ENCODE results near the gene RXRG.

Gene RXRG

DNA sequence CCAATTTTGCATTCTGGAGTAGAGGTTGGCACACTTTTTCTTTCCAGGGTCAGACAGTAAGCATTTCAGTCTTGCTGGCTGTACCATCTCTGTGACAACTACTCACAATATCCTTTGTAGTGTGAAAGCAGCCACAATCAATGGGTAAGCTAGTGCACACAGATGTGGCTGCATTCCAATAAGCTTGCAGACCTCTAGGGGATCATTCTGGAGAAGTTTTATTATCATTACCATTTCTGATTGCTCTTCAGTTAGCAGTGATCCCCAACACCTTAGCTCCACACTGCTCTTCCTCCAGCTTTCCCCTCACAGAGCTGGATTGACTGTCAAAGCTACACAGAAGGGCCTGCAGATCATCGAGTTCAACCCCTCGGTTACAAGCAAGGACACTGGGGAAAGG lies 9.1 kb downstream of the RXRG start:
- H3K27ac Mint-ChIP-seq, result no peak overlapping the region
- no peaks in the 10 kb centered on the region for H3K36me3 Mint-ChIP-seq
- no peak overlapping the region for H3K4me3 Mint-ChIP-seq
- DNase-seq (ENCODE audit: low spot score in 2 of 2), result no peak
- no peaks in the 10 kb centered on the region for H3K9me3 Mint-ChIP-seq
- no peak for ATAC-seq
- peaks cover 4% of the 10 kb centered on the region for H3K4me1 Mint-ChIP-seq

GRCh38 chr1:165434281-165434680 lies 10.6 kb downstream of the RXRG start:
- no peaks in the 10 kb centered on the region for H3K9me3 Mint-ChIP-seq
- H3K27ac Mint-ChIP-seq, result no peak overlapping the region
- H3K36me3 Mint-ChIP-seq, result no peaks in the 10 kb centered on the region
- no peak overlapping the region for H3K4me3 Mint-ChIP-seq
- H3K4me1 Mint-ChIP-seq, result peaks cover 7% of the 10 kb centered on the region
- ATAC-seq (no peak), DNase-seq (ENCODE audit: low spot score in 2 of 2) (no peak)

- no peak overlapping the region for H3K4me3 Mint-ChIP-seq
- peak; percentile 61 for ATAC-seq
- peaks cover 7% of the 10 kb centered on the region for H3K4me1 Mint-ChIP-seq
- DNase-seq (ENCODE audit: low spot score in 2 of 2), result no peak
- no peaks in the 10 kb centered on the region for H3K36me3 Mint-ChIP-seq
- no peaks in the 10 kb centered on the region for H3K9me3 Mint-ChIP-seq
- no peak overlapping the region for H3K27ac Mint-ChIP-seq
Observed at GRCh38 chr1:165431079-165431478, 13.8 kb downstream of the RXRG start.

DNA sequence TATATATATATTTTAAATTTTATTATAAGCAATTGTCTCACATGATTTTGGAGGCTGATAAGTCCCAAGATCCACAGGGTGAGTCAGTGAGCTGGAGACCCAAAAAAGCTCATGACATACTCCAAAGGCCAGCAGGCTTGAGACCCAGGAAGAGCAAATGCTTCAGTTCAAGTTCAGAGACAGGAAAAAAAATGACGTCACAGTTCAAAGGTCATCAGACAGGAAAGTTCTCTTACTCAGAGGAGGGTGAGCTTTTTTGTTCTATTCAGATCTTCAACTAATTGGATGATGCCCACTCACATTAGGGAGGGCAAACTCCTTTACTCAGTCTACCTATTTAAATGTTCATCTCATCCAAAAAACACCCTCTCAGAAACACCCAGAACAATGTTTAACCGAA lies 18.2 kb downstream of the RXRG start:
- no peak overlapping the region for H3K27ac Mint-ChIP-seq
- H3K4me1 Mint-ChIP-seq, result peaks cover 24% of the 10 kb centered on the region

GRCh38 chr1:165425621-165426020 lies 19.3 kb downstream of the RXRG start:
- Mint-ChIP-seq H3K27ac (no peak overlapping the region), H3K4me1 (peaks cover 18% of the 10 kb centered on the region), H3K4me3 (no peak overlapping the region), H3K36me3 (no peaks in the 10 kb centered on the region), H3K9me3 (no peaks in the 10 kb centered on the region)
- ATAC-seq (no peak), DNase-seq (ENCODE audit: low spot score in 2 of 2) (no peak)

More for the DNA sequence above, 18.2 kb downstream of the RXRG start:
- no peaks in the 10 kb centered on the region for H3K9me3 Mint-ChIP-seq
- no peaks in the 10 kb centered on the region for H3K36me3 Mint-ChIP-seq
- no peak for ATAC-seq
- no peak overlapping the region for H3K4me3 Mint-ChIP-seq
- no peak for DNase-seq (ENCODE audit: low spot score in 2 of 2)

DNA sequence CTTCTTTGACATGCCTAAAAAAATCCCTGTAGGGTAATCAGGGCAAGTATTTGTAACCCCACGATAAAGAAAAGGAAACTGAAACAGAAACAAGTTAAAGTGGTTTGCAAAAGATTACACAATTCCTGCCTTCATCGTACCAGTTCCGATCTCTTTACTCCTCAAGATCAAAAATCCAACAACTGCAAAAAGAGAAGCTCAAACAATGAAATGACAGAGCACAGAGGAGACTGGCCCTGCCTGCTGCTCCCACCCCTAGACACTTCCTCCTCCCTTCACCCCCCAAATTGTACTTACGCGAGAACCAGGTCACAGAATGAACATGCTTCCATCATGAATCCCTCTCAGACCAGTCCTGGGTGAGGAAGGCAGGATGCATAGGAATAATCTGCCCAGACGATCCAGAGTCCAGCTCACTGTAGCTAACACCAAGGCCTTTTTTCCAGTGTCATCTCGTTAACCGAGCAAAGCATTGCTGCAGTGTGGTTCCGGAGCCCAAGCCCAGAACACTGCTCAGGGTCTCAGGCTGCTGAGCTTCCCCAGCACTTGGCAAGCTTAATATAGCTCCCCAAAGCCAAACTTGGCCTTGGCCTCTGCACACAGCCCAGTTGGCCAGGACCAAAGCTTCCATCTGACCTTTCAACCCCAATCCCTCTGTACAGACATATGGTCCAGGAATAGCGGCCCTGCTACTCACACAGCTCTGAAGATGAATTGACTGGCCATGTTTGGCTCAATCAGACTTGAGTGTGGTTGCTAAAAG lies 20.3 kb downstream of the RXRG start:
- Mint-ChIP-seq H3K4me3 (peak overlapping the region; percentile 48), H3K4me1 (peaks cover 18% of the 10 kb centered on the region), H3K27ac (peak overlapping the region; percentile 71), H3K9me3 (no peaks in the 10 kb centered on the region), H3K36me3 (no peaks in the 10 kb centered on the region)
- no peak for DNase-seq (ENCODE audit: low spot score in 2 of 2)
- ATAC-seq, result peak; percentile 57

- H3K36me3 Mint-ChIP-seq, result no peaks in the 10 kb centered on the region
Observed at GRCh38 chr1:165423136-165423535, 21.8 kb downstream of the RXRG start.

DNA sequence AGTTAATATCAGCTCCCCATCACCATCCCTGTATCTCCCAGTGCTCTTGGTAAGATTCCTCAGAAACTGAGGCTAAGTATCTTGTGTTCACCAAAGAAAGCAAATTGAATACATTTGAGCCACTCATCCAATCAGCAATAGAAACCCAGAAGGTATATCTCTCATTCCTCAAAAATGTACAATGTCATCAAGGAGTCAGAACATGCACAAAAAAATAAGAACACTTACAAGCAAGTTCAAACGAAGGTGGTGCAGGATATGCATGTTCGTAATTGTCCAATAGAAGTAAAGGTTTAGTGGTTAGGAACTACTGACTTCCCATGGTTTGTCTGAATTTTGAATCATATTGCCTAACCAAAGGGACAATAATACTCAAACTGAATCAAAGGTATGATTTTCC lies 24.3 kb downstream of the RXRG start:
- no peaks in the 10 kb centered on the region for H3K36me3 Mint-ChIP-seq
- H3K27ac Mint-ChIP-seq, result no peak overlapping the region
- no peak for ATAC-seq

More at GRCh38 chr1:165423136-165423535, 21.8 kb downstream of the RXRG start:
- no peak for DNase-seq (ENCODE audit: low spot score in 2 of 2)
- no peak overlapping the region for H3K27ac Mint-ChIP-seq
- no peaks in the 10 kb centered on the region for H3K9me3 Mint-ChIP-seq
- no peak for ATAC-seq
- no peak overlapping the region for H3K4me3 Mint-ChIP-seq
- peaks cover 18% of the 10 kb centered on the region for H3K4me1 Mint-ChIP-seq

DNA sequence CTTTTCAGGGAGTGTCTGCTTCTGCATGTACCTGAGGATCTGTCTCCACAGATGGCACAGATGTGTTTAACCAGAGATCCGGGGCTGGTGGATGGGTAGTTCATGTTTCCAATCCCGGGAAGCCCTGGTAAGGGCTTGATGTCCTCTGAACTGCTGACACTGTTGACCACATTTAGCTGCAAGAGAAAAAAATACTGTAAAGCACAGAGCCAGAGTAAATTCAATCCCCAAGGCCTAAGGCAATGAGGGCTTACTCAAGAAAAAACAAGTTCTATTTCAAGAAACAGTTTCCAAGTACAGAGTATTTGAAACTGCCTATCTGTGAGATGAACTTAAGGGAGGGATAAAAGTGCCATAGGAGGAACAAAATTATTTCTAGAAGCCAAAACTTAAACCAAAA lies 25.1 kb downstream of the RXRG start:
- H3K4me3 Mint-ChIP-seq, result no peak overlapping the region

More for the DNA sequence above, 24.3 kb downstream of the RXRG start:
- Mint-ChIP-seq H3K4me1 (peaks cover 18% of the 10 kb centered on the region), H3K9me3 (no peaks in the 10 kb centered on the region), H3K4me3 (no peak overlapping the region)
- DNase-seq (ENCODE audit: low spot score in 2 of 2), result no peak

DNA sequence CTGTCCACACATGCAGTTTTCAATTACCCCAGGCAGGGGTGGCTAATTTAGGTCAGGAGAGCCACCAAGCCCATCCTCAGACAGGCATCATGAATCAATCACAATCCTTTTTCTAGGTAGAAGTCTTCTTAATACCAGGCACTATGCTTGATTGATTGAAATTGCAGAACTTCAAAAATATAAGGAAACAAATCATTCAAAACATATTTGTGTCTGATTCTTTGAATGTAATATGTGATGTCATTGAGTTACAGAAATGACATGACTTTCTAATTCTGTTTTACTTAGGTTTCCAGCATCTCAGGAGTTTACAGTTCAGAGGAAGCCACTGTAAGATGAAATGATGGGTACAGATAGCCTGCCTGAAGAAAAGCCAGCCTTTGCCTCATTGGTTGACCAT lies 26.7 kb downstream of the RXRG start:
- H3K36me3 Mint-ChIP-seq, result no peaks in the 10 kb centered on the region
- ATAC-seq (no peak), DNase-seq (ENCODE audit: low spot score in 2 of 2) (no peak)
- H3K4me1 Mint-ChIP-seq, result no peaks in the 10 kb centered on the region
- H3K4me3 Mint-ChIP-seq, result no peak overlapping the region
- H3K27ac Mint-ChIP-seq, result no peak overlapping the region
- no peaks in the 10 kb centered on the region for H3K9me3 Mint-ChIP-seq

More for the DNA sequence above, 25.1 kb downstream of the RXRG start:
- DNase-seq (ENCODE audit: low spot score in 2 of 2) (no peak), ATAC-seq (no peak)
- Mint-ChIP-seq H3K9me3 (no peaks in the 10 kb centered on the region), H3K36me3 (no peaks in the 10 kb centered on the region), H3K4me1 (peaks cover 11% of the 10 kb centered on the region), H3K27ac (no peak overlapping the region)

DNA sequence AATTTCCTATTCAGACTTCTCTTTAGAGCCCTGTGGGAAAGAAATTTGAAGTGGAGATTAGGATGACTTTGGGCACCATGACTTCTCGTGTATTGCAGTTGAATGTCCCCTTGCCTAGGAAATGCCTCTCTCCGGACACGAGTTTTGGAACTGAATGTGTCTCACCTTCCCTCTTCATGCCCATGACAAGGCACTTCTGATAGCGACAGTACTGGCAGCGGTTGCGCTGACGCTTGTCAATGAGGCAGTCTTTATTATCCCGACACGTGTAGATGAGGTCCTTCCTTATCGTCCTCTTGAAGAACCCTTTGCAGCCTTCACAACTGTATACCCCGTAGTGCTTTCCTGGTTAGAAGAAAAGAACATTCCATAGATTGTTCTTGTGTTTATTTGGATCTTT lies 28.1 kb downstream of the RXRG start:
- Mint-ChIP-seq H3K36me3 (no peaks in the 10 kb centered on the region), H3K9me3 (no peaks in the 10 kb centered on the region), H3K4me1 (no peaks in the 10 kb centered on the region), H3K27ac (no peak overlapping the region), H3K4me3 (no peak overlapping the region)
- DNase-seq (ENCODE audit: low spot score in 2 of 2) (no peak), ATAC-seq (no peak)

- Mint-ChIP-seq H3K9me3 (no peaks in the 10 kb centered on the region), H3K27ac (no peak overlapping the region), H3K4me3 (no peak overlapping the region), H3K4me1 (no peaks in the 10 kb centered on the region), H3K36me3 (no peaks in the 10 kb centered on the region)
- no peak for DNase-seq (ENCODE audit: low spot score in 2 of 2)
- no peak for ATAC-seq
Observed at GRCh38 chr1:165415068-165415467, 29.9 kb downstream of the RXRG start.

- ATAC-seq (no peak), DNase-seq (ENCODE audit: low spot score in 2 of 2) (no peak)
- H3K4me1 Mint-ChIP-seq, result no peaks in the 10 kb centered on the region
- H3K36me3 Mint-ChIP-seq, result no peaks in the 10 kb centered on the region
- H3K4me3 Mint-ChIP-seq, result no peak overlapping the region
- H3K9me3 Mint-ChIP-seq, result no peaks in the 10 kb centered on the region
- no peak overlapping the region for H3K27ac Mint-ChIP-seq
Observed at GRCh38 chr1:165414620-165415019, 30.3 kb downstream of the RXRG start.

- Mint-ChIP-seq H3K4me1 (no peaks in the 10 kb centered on the region), H3K36me3 (no peaks in the 10 kb centered on the region), H3K9me3 (no peaks in the 10 kb centered on the region), H3K4me3 (no peak overlapping the region), H3K27ac (no peak overlapping the region)
- ATAC-seq, result no peak
- no peak for DNase-seq (ENCODE audit: low spot score in 2 of 2)
Observed at GRCh38 chr1:165411396-165411795, 33.5 kb downstream of the RXRG start.

GRCh38 chr1:165409657-165410358 lies 35.1 kb downstream of the RXRG start:
- Mint-ChIP-seq H3K9me3 (no peaks in the 10 kb centered on the region), H3K36me3 (no peaks in the 10 kb centered on the region), H3K4me1 (no peaks in the 10 kb centered on the region), H3K27ac (no peak overlapping the region), H3K4me3 (no peak overlapping the region)
- ATAC-seq (no peak), DNase-seq (ENCODE audit: low spot score in 2 of 2) (no peak)

- H3K4me3 Mint-ChIP-seq, result no peak overlapping the region
- no peaks in the 10 kb centered on the region for H3K4me1 Mint-ChIP-seq
- DNase-seq (ENCODE audit: low spot score in 2 of 2) (no peak), ATAC-seq (peak; percentile 46)
- H3K36me3 Mint-ChIP-seq, result no peaks in the 10 kb centered on the region
- no peak overlapping the region for H3K27ac Mint-ChIP-seq
- no peaks in the 10 kb centered on the region for H3K9me3 Mint-ChIP-seq
Observed at GRCh38 chr1:165408518-165408917, 36.4 kb downstream of the RXRG start.
